ENCODE data around the gene RAPGEF4. TPM values are rescaled to one million over a fixed set of nuclear protein-coding genes. Genes with fewer than 3 reads are reported as not detected.
"Not testable (repeated sequence)": the region's sequence is repeated elsewhere in the genome, so short reads cannot be mapped to it uniquely, and the experiment has no call there.

RAPGEF4 gene
- total RNA-seq, 1 donor from 2014 or later, result 1.5 TPM

DNA sequence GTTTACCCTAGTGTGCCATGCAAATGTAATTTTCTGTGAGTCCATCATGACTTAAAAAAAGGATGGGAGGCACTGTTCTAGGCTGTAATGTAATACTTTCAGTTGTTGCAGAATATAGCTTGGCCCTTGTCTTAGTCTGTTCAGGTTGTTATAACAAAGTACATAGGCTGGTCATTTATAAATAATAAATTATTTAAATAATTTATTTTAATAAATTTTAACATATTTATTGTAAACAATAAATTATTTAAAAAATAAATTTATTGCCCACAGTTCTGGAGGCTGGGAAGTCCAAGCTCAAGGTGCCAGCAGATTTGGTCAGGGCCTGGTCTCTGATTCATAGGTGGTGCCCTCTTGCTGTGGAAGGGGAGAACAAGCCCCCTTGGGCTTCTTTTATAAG is 35.2 kb downstream of the RAPGEF4 start:
- no peak for DNase-seq (ENCODE audit: low read depth)

DNA sequence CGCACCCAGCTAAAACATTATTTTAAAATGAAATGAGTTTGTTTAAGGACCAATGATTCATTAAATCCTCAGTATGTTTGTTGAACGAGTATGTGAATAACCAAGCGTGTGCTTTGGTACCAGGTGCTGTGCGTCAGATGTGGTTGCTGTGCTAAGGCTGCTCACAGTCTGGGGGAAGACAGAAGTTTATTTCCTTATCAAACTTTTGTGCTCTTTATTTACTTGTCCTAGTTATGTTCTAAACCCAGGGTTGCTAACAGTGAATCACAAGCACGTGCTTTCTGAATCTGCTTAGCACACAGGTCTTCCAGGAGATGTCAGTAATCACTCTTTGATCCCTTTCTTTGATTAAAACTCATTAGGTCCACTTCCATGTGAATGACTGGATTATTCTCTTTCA is 37.0 kb downstream of the RAPGEF4 start:
- no peak for DNase-seq (ENCODE audit: low read depth)

DNA sequence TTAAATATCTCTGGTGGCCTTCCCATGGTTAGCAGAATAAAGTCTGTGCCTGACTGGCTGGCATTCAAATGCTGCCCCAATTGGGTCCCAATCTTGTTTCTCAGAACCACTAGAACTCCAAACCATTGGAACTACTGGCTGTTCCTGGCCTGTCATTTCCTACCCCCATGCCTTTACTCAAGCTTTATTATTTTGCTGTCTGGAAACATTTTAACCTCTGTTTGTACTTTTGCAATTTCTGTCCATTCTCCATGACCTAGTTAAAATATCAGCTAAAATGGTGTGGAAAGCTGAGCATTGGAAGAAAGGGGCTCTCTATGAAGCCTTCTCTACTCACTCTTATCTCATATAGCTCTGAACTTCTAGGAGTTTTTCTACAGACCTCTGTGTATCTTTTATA is 38.7 kb downstream of the RAPGEF4 start:
- no peak for DNase-seq (ENCODE audit: low read depth)

DNA sequence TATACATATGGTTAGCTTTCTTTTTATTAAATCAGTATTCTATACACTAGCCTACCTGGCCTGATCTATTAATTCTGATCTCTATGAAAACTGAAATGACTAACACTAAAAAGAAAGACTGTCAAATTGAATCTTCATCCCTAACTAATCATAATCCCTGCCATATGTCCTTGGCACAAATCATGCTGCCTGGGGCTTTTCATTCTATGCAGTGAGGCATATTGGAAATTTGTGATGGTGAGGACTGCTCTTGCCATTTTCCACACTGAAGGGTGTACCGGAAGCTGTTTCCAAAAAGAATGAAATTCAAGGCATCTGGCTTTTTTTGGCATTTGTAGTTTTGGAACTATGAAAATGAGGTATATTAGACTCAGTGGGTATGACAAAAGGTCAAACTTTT is 39.7 kb downstream of the RAPGEF4 start:
- DNase-seq (ENCODE audit: low read depth), result no peak

DNA sequence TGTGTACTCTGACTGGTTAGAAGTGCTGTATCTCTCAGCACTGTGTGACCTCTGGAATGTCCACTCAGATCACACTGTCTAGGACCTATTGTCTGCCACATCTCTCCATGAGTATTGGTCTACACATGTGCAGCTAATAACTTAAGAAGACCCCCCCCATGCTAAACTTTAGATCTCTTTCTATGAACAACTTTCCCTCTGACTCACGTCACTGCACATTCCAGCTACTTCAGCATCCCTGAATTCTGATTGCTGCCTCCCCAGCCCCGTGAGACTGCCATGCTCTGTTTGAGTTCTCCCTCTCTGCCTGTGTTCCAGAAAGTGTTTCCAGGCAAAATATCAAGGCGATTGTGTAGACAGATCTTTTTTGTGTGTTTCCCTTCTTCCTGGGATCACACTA is 41.8 kb downstream of the RAPGEF4 start:
- no peak for DNase-seq (ENCODE audit: low read depth)

DNA sequence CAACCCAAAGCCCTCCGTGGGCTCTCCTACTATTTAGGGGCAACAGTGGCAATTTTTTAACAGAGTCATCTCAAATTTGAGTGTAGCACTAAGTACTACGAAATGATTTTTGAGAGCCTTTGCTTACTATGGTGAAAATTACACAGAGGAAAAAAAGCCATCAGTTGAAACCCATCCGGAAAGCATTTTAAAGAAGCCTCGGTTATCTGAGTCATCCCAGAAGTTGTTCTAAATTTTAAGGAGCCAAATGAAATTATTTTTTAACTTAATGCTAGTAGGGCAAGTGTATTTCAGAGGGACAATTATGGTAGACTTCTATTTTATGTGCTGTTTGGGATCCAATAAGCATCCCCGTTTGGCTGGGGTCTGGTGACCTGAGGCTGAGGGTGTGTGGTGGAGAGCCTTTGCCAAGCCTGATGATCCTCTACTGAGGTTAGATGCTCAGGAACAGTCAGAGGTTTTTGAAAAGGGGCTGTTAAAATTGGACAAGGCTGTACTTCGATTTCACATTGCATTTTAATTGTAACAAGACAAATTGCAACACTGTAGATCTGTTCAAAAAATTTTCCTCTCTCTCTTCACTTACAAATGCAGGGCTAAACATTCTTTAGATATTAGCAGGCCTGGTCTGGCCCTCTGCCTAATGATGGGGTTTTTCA is 47.0 kb downstream of the RAPGEF4 start:
- no peak for DNase-seq (ENCODE audit: low read depth)

DNA sequence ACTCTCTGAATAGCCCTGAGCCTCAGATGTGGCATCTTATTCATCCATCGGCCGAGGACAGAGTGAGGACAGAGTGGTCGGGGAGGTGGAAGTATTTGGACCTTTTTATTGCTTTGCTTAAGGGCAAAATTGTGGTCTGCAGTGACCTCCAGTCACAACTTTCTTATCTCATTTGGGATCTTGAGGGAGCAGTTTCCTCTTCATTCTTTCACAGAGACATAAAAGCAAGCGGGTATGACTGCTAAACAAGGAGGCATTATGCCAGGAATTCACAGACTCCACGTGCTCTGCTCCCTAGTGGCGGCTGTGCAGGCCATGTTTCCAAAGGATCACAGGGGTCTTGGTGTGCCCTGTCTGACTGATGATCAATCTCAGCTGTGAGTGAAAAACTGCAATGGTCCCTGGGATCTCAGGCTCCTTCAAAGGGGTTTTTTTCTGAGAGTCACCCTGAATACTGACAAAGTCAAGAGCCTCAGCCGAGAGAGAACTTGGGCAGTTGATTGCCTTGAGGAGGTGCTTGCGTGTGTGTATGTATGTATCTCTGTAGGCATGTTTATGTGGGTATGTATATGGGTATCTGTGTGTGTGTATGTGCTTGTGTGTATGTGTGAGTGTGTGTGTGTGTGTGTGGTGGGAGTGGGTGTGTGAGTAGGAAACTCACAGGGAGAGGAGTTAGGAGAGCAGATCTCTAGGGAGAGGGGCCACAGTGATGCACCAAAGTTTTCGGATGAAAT is 47.7 kb downstream of the RAPGEF4 start:
- peak; percentile 90 for DNase-seq (ENCODE audit: low read depth)

DNA sequence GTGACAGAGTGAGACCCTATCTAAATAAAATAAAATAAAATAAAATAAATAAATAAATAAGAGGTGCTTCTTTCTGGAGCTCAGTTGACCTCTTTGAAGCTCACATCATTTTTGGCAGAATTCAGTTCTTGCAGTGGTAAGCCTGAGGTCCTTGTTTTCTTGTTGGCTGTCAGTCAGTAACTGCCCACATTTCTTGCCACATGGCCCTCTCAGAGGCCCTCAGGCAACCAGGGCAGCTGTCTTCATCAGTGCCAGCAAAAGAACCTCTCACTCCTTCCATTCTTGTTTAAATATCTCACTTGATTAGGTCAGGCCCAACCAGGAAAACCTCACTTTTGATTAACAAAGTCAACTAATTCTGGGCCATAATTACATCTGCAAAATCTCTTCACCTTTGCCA is 53.2 kb downstream of the RAPGEF4 start:
- DNase-seq (ENCODE audit: low read depth), result peak; percentile 38

DNA sequence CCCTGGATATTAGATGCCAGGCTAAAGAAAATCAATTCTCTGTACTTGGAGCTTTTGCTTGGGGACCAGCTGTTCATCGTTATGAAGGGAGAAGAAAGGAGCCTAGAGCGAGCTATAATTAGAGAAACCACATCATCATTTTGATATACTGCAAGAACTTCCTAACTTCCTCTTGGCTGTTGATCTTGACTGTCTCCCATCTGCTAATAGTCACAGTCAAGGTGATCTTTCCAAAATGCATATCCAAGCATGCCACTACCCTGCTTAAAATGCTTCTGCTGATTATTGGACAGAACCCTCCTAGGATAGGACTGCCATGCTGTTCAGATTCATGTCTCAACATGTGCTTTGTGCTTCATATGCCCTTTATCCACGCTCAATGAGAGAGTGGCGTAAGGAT is 54.8 kb downstream of the RAPGEF4 start:
- peak; percentile 81 for DNase-seq (ENCODE audit: low read depth)

DNA sequence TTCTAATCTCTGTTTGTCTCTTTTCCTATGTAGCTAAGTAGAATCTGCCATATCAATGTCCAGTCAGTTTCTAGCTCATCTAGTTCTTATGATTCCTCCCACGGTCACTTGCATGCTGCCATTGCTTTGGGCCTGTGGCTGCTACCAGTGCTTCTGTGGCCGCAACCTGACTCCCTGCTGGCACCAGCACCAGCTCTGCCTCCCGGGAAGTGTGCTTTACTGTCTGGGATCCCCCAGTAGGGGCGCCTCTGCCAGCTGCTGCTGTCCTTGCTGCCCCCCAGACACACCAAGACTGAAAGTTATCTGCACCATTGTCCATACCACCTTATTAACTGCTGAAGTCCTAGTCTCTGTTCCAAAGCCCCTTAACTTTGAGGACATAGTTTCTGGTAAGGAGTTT is 56.3 kb downstream of the RAPGEF4 start:
- DNase-seq (ENCODE audit: low read depth), result peak; percentile 77

DNA sequence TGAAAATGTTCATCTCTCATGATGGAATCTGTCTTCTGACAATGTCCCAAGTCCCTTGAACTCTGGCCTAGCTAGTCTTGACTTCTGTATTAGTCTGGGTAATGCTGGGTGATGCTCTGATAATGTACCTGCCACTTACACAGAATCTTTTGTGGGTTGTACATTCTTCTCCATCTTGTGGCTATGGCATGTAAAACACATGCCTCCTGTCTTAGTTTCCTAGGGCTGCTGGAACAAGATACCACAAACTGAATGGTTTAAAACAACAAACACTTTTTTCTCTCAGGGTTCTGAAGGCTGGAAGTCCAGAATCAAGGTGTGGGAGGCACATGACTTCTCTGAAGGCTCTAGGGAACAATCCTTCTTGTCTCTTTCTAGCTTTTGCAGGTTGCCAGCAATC is 57.1 kb downstream of the RAPGEF4 start:
- DNase-seq (ENCODE audit: low read depth), result peak; percentile 24

DNA sequence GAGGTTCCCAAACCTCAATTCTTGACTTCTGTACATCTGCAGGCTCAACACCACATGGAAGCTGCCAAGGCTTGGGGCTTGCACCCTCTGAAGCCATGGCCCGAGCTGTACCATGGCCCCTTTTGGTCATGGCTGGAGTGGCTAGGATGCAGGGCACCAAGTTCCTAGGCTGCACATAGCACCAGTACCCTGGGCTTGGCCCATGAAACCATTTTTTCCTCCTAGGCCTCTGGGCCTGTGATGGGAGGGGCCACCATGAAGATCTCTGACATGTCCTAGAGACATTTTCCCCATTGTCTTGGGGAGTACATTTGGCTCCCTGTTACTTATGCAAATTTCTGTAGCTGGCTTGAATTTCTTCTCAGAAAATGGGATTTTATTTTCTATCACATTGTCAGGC is 67.7 kb downstream of the RAPGEF4 start:
- DNase-seq (ENCODE audit: low read depth), result not testable (repeated sequence)

DNA sequence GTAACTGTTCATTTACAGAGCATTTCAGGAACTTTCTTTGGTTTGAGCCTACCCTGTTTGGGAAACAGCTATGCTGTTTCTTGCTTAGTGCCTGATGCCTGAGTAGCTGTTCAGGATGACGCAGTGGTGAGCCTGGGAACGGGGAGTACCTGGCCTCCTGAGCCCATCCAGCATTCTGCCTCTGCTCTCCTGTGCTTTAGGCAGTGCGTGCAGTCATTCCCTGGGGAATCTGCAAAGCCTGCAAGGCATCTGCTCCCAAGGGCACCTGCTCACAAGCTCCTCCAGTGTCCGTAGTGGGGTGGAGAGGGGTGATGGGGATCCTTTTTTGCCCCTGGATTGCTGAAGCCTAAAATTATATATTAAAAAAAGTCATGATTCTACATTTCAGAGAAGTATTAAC is 68.8 kb downstream of the RAPGEF4 start:
- no peak for DNase-seq (ENCODE audit: low read depth)

DNA sequence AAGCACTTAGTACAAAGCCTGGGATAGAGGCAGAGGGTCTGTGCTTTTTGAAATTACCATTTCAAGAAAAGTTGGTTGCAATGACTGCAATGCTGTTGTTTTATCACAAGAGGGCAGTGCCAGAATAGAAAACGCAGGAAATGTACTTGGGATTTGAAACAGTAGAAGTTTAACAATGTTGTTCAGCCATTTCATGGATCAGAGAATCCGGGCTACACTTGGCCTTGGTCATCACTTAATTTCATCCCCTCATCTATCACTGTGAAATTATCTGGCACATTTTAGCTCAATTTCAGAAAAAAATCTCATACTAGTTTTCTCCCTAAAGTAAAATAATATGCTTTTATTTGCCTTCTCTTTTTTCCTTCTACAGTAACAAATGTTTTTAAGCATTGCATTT is 70.8 kb downstream of the RAPGEF4 start:
- DNase-seq (ENCODE audit: low read depth), result peak; percentile 57

DNA sequence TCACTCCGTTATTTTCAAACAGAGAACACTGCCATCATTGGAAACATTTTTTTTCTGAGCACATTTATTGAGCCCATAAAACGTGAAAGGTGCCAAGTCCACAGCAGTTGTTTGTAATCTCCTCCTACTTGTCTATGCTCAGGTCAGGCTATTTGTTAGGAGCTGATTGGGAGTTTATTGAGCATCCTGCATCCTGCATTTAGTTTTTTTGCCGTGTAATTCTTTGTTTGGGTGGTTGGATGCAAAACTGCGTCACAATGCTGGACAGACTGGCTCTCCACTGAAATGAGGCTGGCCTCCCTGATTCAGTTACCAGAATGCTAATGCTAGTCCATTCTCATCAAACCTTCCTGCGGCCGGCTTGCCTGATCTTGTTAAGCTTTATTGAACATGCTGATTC is 71.4 kb downstream of the RAPGEF4 start:
- DNase-seq (ENCODE audit: low read depth), result no peak

DNA sequence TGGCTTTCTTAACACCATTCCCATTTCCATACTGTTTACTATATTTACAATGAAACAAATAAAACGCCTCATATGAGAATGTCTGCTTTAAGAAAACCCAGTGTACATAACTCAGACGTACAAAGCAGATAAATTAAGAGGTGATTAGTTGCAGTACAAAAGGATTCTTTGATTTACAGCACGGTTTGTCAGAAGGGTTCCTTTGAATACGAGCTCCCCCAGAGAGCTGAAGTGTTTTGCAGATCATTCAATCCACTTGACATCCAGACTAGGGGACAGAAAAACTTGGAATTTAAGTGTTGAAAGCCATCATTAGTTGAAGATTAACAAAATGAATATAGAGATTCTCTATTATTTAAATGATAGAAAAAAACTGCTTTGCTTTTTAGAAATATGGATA is 72.5 kb downstream of the RAPGEF4 start:
- DNase-seq (ENCODE audit: low read depth), result no peak

DNA sequence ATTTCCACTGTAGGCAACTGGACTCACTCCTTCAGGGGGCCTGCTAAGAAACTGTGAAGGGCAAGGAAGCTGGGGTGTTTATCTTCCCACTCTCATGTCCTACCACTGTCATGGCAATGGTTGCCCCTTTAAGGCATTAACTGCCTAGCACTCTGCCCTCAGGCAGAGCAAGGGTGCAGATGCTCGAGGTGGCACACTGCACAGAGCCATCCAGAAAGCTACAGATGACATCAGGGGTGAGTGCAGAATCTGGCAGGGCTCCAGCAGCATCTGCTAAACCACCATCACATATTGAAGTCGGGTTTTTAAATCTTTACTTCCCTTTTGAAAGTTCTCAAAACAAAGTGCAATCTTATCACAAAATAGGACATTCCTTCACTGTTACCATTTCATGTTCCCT is 75.4 kb downstream of the RAPGEF4 start:
- no peak for DNase-seq (ENCODE audit: low read depth)

DNA sequence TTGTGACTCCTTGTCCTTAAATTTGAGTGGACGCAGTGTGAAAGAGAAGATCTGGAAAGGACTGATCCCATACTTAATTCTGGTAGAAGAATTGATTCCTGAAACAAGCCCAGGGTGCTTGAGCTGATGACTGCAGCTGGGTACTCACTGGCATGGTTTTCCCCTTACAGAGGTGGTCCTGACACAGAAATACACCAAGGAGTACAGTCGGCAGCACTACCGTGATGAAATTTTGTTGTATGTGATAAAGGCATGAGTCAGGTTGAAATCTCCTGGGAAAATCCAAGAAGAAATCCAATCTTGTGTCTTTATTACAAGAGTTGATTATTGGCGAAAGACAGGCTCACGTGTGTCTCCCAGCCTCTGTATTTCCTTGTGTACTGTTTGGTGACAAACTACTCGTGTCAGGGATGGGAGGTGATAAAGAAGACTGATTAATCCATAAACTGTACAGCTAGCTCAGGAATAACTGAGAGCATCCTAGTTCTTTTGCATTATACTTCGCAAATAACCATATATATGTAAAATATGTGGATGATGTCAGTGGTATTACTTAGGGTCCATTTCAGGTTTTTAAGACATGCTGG is 76.6 kb downstream of the RAPGEF4 start:
- DNase-seq (ENCODE audit: low read depth), result no peak

DNA sequence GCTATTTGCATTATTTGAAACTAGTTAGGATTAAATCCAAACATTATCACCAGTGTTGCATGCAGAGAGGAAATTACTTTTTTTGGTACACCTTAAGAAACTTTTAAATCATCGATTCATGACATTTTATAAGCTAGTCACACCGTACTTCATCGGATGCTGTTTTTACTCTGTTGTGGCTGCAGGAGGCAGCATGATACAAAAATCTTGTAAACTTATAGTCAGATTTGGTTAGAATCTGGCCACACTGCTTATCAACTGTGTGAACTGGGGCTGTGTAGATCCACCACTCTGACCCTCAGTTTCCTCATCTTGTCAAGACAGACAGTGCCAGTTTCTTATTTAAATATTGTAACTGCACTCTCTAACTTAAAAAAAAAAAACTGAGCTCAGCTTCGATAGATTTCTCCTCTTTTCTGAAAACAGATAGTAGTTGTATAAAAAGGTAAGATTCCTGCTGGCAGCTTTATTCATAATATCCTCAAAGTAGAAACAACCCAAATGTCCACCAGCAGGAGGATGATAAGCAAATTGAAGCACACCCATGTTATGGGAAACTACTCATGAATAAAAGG is 77.8 kb downstream of the RAPGEF4 start:
- no peak for DNase-seq (ENCODE audit: low read depth)

DNA sequence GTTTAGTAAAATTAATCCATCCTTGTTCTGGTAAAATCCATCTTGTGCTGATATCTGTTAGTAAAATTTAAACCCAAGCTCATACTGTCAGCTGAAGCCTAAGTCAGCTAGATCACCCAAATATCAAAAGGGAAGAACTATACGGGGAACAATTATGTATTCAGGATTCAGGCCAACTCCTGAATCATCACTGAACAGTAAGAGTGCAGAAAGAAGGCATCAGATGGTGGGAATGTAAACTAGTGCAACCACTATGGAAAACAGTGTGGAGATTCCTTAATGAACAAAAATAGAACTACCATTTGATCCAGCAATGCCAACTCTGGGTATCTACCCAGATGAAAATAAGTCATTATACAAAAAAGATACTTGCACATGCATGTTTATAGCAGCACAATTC is 81.8 kb downstream of the RAPGEF4 start:
- DNase-seq (ENCODE audit: low read depth), result no peak

DNA sequence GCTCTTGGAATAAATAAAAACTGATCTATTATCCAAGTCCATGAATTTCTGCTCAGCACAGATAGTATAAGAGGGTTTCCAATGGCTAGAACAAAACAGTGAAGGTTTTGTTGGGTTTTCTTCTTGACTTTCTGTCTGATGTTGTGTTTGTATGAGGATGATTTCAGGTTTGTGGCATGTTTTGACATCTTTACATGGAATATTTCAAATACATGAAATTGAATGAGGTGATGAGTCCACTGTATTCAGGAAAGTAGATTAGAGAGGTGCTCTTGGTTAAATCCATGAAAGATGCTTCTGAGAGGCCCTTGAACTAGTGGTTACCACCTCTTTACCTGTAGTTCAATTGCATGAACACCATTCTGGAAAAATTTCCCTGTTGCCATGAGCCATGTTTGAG is 84.3 kb downstream of the RAPGEF4 start:
- no peak for DNase-seq (ENCODE audit: low read depth)

Data from myocyte (in vitro differentiated cells).